ENCODE data around the gene PMFBP1.

GRCh38 chr16:72172105-72173034, at the start of gene PMFBP1:
- TF ChIP-seq CTCF (IDR thresholded peaks at IDR 0.05): no peak
- TF ChIP-seq POLR2A (IDR thresholded peaks at IDR 0.05): no peak

All from Peyer's patch (tissue), 4 donors.